GM19099 (cell line): ENCODE measurements around the gene SUN3.

Experiments used
- POLR2A ChIP-seq: IDR thresholded peaks from 3 replicates; pipeline ENCODE4 v1.6.1; 2011; ENCODE audit warnings: low read depth; ENCODE audit not compliant: insufficient read length; ENCODE audit errors: extremely low read depth

SUN3 gene, protein sequence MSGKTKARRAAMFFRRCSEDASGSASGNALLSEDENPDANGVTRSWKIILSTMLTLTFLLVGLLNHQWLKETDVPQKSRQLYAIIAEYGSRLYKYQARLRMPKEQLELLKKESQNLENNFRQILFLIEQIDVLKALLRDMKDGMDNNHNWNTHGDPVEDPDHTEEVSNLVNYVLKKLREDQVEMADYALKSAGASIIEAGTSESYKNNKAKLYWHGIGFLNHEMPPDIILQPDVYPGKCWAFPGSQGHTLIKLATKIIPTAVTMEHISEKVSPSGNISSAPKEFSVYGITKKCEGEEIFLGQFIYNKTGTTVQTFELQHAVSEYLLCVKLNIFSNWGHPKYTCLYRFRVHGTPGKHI

DNA sequence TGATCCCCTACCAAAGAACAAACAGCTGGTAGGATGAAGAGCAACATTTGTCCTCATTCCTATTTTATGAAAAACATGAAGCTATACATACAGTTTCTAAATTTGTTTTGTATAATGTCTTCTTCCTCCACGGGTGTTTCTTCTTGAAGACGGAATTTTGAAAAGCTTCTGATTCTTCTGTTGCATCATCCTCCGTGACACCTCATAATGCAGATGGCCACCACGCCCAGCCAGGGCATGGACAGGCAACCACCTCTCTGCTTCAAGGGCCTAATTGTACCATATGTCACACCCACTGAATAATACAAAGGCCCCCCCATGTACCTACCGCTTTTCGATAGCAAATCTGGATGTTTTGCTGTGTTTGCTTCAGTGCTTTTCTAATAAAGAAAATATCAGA is at the start of gene SUN3:
Gene SUN3 (minus strand): TSS at position 170 of the 400 bp plus-strand sequence. CDS start 169 bp downstream, at position 1.
- no peak for TF ChIP-seq POLR2A

DNA sequence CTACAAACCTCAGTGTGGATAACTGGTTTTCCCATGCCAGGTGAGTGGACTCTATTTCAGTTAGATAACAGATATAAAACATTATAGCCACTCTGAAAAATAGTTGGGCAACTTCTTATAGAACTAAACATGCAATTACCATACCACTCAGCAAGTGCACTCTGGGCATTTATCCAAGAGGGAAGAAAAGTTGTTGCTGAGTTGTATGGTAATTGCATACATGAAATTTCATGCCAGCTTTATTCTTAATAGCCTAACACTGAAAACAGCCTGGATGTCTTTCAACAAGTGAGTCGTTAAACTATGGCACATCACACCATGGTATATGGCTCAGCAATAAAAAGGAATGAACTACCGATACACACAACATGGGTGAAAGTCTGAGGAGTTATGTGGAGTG is 49.6 kb upstream of the SUN3 start:
- no peak for TF ChIP-seq POLR2A

DNA sequence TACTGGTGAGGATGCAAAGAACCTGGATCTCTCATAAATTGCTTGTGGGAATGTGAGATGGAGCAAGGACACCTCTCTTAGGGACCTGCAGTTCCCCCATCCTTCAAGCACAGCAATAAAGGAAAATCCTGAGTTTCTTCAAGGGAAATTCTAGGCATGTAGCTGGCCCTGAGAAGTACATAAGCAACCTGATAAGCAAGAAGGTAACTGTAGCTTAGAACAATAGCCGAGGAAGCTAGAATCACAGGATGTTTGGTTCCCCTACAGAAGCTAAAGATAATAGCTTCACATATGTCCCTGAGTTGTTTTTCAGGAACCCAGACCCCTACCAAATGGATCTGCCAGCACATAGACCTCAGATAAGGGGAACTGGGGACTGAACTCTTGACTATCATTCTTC is 48.5 kb upstream of the SUN3 start:
- TF ChIP-seq POLR2A, result no peak

DNA sequence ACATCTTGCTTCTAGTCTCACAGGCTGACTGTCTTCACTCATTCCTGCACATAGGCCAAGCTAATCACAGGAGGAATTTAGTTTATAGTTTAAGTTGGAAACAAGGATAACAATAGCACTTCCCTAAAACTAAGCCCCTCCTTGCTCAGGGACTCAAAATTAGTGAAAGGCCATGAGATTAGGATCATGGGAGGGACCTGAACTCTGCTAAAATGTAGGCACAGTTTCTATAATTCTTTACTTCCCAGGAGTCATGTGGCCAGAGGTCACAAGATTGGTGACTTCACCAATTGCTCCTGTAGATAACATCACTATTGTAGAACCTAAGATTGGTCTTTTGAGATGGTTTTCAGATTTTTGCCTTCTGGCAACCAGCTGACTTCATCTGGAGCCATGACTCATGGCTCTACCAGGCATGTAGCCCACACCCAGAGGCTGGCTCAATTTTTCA is 45.3 kb upstream of the SUN3 start:
- TF ChIP-seq POLR2A, result no peak

DNA sequence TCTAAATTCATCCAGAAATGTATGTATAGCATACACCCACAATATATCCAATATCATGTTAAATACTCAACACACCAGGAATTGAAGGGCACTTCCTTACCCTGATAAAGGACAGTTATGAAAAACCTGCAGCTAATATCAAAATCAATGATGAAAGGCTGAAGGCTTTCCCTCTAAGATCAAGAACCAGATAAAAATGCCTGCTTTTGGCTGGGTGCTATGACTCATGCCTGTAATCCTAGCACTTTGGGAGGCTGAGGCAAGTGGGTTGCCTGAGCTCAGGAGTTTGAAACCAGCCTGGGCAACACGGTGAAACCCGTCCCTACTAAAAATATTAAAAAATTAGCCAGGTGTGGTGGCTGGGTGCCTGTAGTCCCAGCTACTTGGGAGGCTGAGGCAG is 38.6 kb upstream of the SUN3 start:
- no peak for TF ChIP-seq POLR2A

DNA sequence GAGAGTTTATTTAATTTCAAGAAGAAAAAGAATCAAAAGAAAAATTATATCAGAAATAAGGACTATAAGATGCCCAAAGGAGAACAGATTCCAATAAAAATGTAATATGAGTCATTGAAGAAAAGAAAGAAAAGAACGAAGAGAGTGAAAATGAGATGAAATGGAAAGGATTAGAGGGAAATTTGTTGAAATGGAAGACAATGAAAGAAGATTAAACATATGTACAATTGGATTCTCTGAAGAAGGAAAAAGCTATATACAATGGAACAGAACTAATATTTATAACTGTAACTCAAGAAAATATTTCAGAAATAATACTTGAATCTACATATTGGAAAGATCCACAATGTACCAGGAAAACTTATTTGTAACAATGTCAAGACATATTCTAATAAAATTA is 35.1 kb upstream of the SUN3 start:
- no peak for TF ChIP-seq POLR2A

DNA sequence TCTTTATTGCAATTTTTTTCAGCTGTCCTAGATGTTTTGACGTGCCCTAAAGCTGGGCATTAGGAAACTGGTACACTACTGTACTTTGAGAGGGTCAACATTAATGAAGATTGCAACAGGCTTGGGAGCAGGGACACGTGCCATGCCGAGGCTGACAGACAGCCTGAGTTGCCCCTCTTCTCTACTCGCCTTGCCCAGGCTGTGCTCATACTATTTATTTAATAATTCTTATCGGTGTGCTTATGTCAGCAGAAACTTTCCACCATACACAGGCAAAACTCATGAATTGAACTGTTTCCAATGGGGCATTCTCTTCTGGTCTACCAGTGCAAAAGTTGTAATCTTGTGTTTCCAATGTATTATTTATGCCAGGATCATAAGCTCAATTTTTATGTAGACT is 30.8 kb upstream of the SUN3 start:
- no peak for TF ChIP-seq POLR2A

DNA sequence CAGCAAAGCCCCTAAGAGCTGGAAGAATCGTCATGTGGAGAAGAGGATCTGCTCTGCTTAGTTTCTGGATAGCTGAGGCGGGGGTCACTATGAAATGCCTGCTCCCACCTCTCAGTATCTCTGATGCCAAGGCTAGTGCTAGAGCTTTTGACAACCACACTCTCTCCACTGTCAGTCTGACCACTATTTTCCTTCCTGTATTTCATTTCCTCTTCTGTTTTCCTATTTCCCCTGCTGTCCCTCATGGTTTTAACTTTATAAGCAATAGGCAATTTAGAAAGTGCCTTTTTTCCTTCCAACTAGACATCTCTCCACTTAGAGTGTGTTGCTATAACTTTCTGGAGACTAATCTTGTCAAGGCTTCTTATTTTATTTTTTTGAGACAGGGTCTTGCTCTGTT is 30.1 kb upstream of the SUN3 start:
- TF ChIP-seq POLR2A, result no peak

DNA sequence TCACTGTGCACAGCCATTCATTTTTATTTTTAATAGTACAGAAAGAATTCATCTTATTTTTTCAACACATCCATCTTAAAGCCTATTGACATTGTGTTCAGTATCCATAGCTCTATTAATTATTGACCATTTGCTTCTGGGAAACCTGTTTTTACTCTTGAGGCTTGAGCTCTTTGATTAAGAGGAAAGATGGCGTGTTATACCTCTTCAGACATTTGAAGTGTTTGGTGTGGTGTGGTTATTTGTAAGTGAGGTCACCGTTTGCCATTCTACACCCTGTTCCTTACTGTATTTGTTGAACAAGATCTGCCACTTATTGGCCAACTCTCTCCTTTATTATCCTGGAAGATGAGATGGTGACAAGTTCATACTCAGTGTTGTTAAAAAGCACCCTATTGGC is 24.8 kb upstream of the SUN3 start:
- TF ChIP-seq POLR2A, result no peak

DNA sequence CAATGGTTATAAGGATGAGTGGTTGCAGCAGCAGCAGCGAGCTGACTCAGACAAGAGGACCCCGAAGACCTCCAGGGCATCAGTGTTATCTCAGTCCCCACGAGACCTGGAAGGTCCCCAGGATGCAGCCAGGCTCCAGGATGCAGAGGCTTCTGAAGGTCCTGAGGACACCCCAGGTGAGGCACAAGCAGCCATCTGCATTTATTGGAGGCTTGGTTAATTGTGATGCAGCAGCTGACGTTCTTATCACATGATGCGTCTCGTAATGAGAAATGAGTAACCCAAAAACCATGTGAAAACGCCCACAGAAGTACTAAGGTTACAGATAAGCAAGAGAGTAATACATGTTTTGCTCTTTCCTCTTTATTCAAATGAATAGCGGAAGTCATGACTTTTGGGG is 23.8 kb upstream of the SUN3 start:
- no peak for TF ChIP-seq POLR2A

DNA sequence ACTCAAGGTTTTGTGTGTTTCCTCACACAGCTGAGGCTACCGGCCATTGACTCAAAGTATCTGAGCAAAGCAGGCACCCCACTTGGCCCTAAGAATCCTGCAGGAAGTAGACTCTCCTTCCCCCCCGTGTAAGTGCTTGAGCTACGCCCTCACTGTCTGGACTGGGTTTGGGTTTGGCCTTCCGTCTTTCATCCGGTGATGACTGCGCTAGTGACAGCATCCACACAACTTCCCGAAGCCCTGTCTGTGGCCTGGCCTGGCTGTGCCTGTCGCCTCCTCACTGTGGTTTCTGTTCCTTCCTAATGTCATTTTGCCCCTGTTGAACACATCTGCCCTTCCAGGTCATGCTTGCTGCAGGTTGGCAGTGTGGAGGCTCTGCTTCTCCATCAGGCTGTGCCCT is 20.9 kb upstream of the SUN3 start:
- no peak for TF ChIP-seq POLR2A

DNA sequence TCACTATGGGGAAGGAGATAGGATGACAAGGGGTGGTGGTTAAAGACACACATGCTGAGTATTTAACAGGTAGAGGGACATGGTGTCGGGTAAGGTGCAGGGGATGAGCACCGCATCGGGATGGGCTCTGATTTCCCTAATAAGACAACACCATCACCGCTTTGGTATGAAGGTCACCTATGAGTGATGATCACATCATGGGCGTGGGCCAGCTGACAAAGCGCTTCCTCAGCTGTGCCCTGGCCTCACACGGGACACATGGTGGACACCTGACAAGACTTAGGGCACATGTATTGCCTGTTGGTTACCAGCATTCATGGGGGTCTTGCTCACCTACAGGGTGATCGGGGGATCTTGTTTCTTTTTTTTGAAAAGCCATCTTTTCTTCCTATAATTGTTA is 19.2 kb upstream of the SUN3 start:
- no peak for TF ChIP-seq POLR2A

DNA sequence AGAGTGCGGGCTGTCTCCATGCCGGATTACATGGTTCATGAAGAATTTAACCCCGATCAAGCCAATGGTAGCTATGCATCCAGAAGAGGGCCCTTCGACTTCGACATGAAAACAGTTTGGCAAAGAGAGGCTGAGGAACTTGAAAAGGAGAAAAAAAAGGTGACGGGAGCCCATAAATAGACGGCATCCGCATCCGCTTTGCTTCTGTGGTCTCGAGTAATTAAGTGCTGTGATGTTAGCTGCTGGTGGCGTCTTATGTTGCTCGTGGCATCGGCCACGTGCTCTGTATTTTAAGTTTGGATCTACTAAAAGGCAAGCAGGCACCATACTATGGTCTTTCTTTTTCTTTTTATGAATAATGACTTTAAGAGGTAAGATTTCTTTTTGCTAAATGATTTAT is 17.6 kb upstream of the SUN3 start:
- TF ChIP-seq POLR2A, result no peak

DNA sequence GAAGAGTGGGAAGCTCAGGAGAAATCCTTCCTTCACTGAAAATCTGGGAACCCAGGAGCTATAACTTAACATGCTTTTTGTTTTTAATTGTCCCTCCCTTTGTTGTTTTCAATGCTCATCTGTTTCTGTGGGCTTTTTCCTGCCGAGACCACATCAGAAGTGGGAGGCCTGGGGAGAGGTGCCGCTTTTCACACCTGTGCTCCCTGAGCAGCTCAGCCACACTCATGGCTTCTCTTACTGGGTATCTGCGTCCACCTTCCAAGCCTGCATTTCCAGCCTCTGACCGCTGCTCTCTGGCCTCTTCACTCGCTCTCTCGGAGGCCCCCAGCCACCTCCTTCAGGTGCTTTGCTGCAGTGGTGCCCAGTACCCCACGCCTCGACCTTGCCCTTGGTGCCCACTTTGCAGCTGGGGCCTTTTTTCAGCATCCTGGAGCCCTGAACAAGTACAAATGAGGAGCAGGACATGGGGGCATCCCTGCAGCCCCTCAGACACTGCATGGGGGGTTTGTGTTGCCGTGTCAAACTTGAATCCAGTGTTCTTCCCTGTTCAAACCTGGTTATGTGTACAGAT is 16.4 kb upstream of the SUN3 start:
- no peak for TF ChIP-seq POLR2A

DNA sequence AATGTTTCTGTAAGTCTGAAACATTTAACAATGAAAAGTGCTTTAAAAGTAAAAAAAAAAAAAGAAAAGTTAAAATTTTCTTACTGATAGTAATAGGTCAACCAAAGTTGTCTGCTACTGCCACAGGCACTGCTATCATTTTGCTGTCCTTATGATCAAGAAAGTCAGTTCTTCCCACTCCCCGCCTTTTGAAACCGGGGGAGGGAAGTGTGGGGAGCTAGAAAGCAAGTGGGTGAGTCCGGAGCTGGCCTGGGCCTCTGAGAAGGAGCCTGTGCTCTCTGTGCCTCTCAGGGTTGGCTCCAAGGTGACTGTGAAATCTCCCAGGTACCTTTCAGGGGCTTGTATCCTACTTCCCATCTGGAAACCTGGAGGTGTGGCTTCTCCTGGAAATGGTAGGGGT is 13.7 kb upstream of the SUN3 start:
- no peak for TF ChIP-seq POLR2A

DNA sequence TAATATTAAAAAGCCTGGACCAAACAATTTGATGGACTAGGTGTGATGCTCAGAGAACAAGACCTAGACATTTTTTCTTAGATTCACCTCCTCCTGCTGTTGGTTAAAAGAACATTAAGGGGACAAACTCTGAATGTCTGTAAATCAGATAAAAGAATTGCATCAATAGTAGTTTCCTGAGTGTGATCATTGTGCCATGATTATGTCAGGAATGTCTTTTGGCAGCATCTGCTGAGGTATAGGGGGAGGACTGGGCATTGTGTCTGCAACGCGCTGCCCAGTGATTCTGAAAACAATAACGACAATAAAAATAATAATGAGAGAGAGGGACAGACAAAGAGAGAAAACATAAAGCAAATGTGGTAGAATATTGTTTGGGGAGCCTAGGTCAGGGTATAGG is 13.3 kb upstream of the SUN3 start:
- no peak for TF ChIP-seq POLR2A

DNA sequence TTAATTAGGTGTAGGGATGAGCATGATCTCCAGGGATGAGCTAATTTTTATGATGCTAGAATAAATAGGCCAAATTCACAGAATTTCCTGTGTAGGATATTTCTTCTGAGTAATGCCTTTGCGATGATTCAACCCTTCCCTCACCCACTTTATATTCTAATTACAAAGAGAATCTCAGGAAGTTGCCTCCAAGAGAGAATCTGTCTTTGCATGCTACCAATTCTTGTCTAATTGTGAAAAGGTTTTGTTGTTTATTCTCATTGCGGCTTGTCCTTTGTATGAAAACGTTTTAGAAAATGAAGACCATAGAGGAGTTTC is 12.7 kb upstream of the SUN3 start:
- TF ChIP-seq POLR2A, result no peak
